Endothelial cell of umbilical vein (primary cell): Measurements from ENCODE around the gene PCDHGA1. TPM values are rescaled to one million over a fixed set of nuclear protein-coding genes. Genes with fewer than 3 reads are reported as not detected.

ENCODE experiments used
- BruUV-seq: library from RNA; stranded (reverse); fragments of 400-500 nt; replicated peaks from 2 replicates; lab custom pipeline; 2021; lab: Mats Ljungman, UMichigan
- CTCF ChIA-PET: fragments of 300-600, 350-600 bp; sonication (Branson Sonifier 250); formaldehyde crosslinking; loops from one replicate; lab custom pipeline; 2021; ENCODE audit warnings: antibody characterized with exemption, inconsistent platforms; lab: Charles Lee
- POLR2A ChIA-PET: fragments of 300-600, 350-600 bp; sonication (Branson Sonifier 250); formaldehyde crosslinking; loops from one replicate; lab custom pipeline; 2021; ENCODE audit warnings: antibody characterized with exemption, inconsistent platforms; lab: Charles Lee
- DNase-seq: peaks from one replicate; pipeline ENCODE4 v3.0.0-alpha.2; 2011; ENCODE audit warnings: low read depth, low spot score
- FAIRE-seq: peaks from 2 replicates; lab custom pipeline; 2011; peaks lifted over from hg19 to GRCh38; lab: Jason Lieb, UNC
- H2AFZ ChIP-seq: 2 replicates; pipeline ENCODE4 v1.6.0; 2012; ENCODE audit warnings: low read depth, low read length, control low read depth, inconsistent platforms
- H3K27ac ChIP-seq: 2 replicates; pipeline ENCODE4 v1.5.1; 2011; ENCODE audit warnings: low read depth, mild to moderate bottlenecking, control low read depth, low read length, moderate library complexity; ENCODE audit not compliant: insufficient read depth
- H3K27me3 ChIP-seq, 2 experiments: 2 replicates each; pipeline versions ENCODE4 v1.6.0 to v1.6.1; 2011; ENCODE audit warnings: low read length in 2 of 2, mixed read lengths in 1 of 2; ENCODE audit not compliant: control insufficient read depth in 2 of 2, insufficient read depth in 2 of 2
- H3K36me3 ChIP-seq, 2 experiments: 2 replicates in 1 of 2; 3 replicates in 1 of 2; pipeline ENCODE4 v1.5.1; 2011; ENCODE audit warnings: low read length in 2 of 2, mild to moderate bottlenecking in 1 of 2, moderate library complexity in 1 of 2; ENCODE audit not compliant: control insufficient read depth in 2 of 2, insufficient read depth in 2 of 2; ENCODE audit errors: extremely low read depth in 1 of 2
- H3K4me1 ChIP-seq: 3 replicates; pipeline ENCODE4 v1.5.1; 2011; ENCODE audit warnings: mild to moderate bottlenecking, low read length; ENCODE audit not compliant: control insufficient read depth, insufficient read depth; ENCODE audit errors: extremely low read depth
- H3K4me2 ChIP-seq: 2 replicates; pipeline ENCODE4 v1.6.1; 2011; ENCODE audit warnings: low read length, control low read depth, mixed read lengths; ENCODE audit not compliant: insufficient read depth
- H3K4me3 ChIP-seq, 3 experiments: fragments of 200-600 bp in 1 of 3; sonication (generic), shearing (Covaris generic) in 1 of 3; replicated peaks in 1 of 3; 2 replicates each; pipeline ENCODE4 v1.5.1; 2011 to 2016; ENCODE audit warnings: control low read depth in 3 of 3, low read length in 3 of 3, mild to moderate bottlenecking in 2 of 3, inconsistent platforms in 1 of 3, low read depth in 1 of 3, moderate library complexity in 1 of 3; ENCODE audit not compliant: insufficient read depth in 1 of 3
- H3K79me2 ChIP-seq: 2 replicates; pipeline ENCODE4 v1.6.0; 2012; ENCODE audit warnings: low read length, inconsistent platforms; ENCODE audit not compliant: control insufficient read depth, insufficient read depth
- H3K9ac ChIP-seq: replicated peaks from 2 replicates; pipeline ENCODE3; 2011; ENCODE audit warnings: low read length, control low read depth; ENCODE audit not compliant: insufficient read depth; ENCODE audit errors: extremely low read depth
- H3K9me1 ChIP-seq: replicated peaks from 3 replicates; pipeline ENCODE4 v1.6.0; 2011; ENCODE audit warnings: mild to moderate bottlenecking, low read length; ENCODE audit not compliant: control insufficient read depth, insufficient read depth; ENCODE audit errors: extremely low read depth
- H3K9me3 ChIP-seq: replicated peaks from 2 replicates; pipeline ENCODE4 v1.5.1; 2012; ENCODE audit warnings: low read length, inconsistent platforms; ENCODE audit not compliant: control insufficient read depth, insufficient read depth
- H4K20me1 ChIP-seq: replicated peaks from 2 replicates; pipeline ENCODE3; 2011; ENCODE audit warnings: mild to moderate bottlenecking, low read length; ENCODE audit not compliant: control insufficient read depth, insufficient read depth; ENCODE audit errors: extremely low read depth
- CTCF ChIP-seq, 2 donors: IDR thresholded peaks; 1 replicate in 1 of 2; 2 replicates in 1 of 2; pipeline ENCODE4 v1.5.1; 2011; ENCODE audit warnings: low read length in 2 of 2, mild to moderate bottlenecking in 2 of 2, moderate library complexity in 2 of 2, control low read depth in 1 of 2, inconsistent platforms in 1 of 2, low read depth in 1 of 2; ENCODE audit not compliant: insufficient read depth in 1 of 2; ENCODE audit errors: extremely low read depth in 1 of 2
- EZH2 ChIP-seq: IDR thresholded peaks from 2 replicates; pipeline ENCODE4 v1.6.1; 2012; ENCODE audit warnings: borderline replicate concordance, low read depth, mild to moderate bottlenecking, moderate library complexity, low read length, inconsistent platforms; ENCODE audit not compliant: severe bottlenecking
- dilution Hi-C: fragments of 300-500 bp; cut with MboI; formaldehyde crosslinking; loops from one replicate; pipeline ENCODE4 v1.15.0; 2019; ENCODE audit warnings: low sequenced_read_pairs; ENCODE audit not compliant: extremely low pct_ligation_motif_present
- intact Hi-C: fragments of 100-400 bp; cut with micrococcal nuclease; formaldehyde crosslinking; loops from one replicate; pipeline ENCODE4 v1.10.0; 2022
- polyA plus RNA-seq, 4 experiments: library from polyadenylated mRNA; depleted of rRNA in 3 of 4; stranded (reverse) in 3 of 4; unstranded in 1 of 4; fragments of >200 nt; gene quantifications; 2 replicates each; pipeline versions ENCODE4 v1.2.1 to v1.2.3, GENCODE V29; 2011 to 2012; ENCODE audit warnings: missing spikeins in 1 of 4
- total RNA-seq: library from RNA; stranded (reverse); gene quantifications from 2 replicates; pipeline ENCODE4 v1.2.3, GENCODE V29; 2021

Gene PCDHGA1
- total and polyA plus RNA-seq, 2 donors (not counting 3 experiments of a cell fraction or from before 2014, with no cell fraction given): 0.22 to 0.44 TPM

DNA sequence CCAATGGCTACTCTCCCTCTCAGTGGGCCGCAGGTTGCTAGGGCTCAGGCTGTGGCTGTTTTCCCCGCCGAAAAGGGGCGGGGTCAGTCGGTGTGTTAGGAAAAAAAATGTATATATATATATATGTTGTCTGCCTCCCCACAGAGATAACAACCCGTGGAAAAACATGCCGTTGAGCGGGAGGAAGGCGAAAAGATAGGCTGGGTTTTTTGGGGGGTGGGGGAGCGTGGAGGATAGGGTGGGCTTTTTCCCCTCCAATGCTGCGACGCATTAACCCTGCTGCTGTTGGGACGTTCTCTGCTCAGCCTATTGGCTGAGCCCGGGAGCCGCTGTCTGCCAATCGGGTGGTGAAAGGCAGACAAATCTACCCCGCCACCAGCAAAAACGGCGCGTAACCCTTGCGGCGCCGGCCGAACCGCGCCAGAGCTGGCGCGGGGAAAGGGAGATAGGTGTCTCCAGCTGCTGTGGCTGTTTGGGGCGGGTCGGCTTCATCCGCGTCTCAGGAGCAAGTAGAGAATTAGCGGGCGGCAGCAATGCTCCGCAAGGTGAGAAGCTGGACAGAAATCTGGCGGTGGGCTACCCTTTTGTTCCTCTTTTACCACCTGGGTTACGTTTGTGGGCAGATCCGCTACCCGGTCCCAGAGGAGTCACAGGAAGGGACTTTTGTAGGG lies 154.5 kb downstream of the PCDHGA1 start, which contains the start of gene PCDHGC4:
PCDHGC4 (plus strand) TSS at position 390 of the 671 bp plus-strand sequence; CDS start at position 534, 144 bp downstream.
- peak; percentile 65 for TF ChIP-seq EZH2
- no peak for TF ChIP-seq CTCF (IDR thresholded peaks at IDR 0.05; ENCODE audit: extremely low read depth in 1 of 2, insufficient read depth in 1 of 2, low read depth in 1 of 2, low read length in 2 of 2)
- ChIA-PET CTCF (interaction anchor here (0.7 to 4.1 kb wide), 14 partner anchors 8 to 79 kb away, joined by 3 to 25 read pairs (median 4); partner anchors contain the start of genes PCDHGA12, PCDHGB7 and PCDHGC3), POLR2A (interaction anchor here (1.0 kb wide), 1 partner anchor 37 kb away, joined by 3 read pairs; no protein-coding TSS in a partner anchor)
- intact Hi-C loops: loop anchor here (1.0 to 2.0 kb wide), 2 partner anchors 8 to 24 kb away; no protein-coding TSS in a partner anchor
- no peaks in the 10 kb centered on the region for H3K79me2 ChIP-seq
- no peak within 1 kb of the TSS for H2AFZ ChIP-seq
- H3K4me3 ChIP-seq: peak within 1 kb of the TSS in 2 of 3 experiments; percentile 19 to 46
- no peak within 1 kb of the TSS for H3K27ac ChIP-seq
- H3K9me1 ChIP-seq: no peaks in the 10 kb centered on the region
- FAIRE-seq: peak; percentile 28
- H3K36me3 ChIP-seq: no peaks in the 10 kb centered on the region
- H3K9ac ChIP-seq: no peak within 1 kb of the TSS
- peak; percentile 60 for DNase-seq
- peaks cover 10% of the 10 kb centered on the region for H3K4me1 ChIP-seq
- peak within 1 kb of the TSS; percentile 78 for H3K4me2 ChIP-seq
- H3K9me3 ChIP-seq: no peaks in the 10 kb centered on the region
- dilution Hi-C loops: no loop called here
- peaks cover 5 to 17% of the 10 kb centered on the region in 2 experiments for H3K27me3 ChIP-seq
- H4K20me1 ChIP-seq: no peaks in the 10 kb centered on the region
- BruUV-seq: no TSS peak
